Stimulated activated CD4-positive, alpha-beta T cell treated with anti-CD3 and anti-CD28 coated beads, Interleukin-4, amount 100 ng/mL, for 4 hours (primary cell): ENCODE measurements around the gene BMPR1B.
"Not testable (repeated sequence)": the region's sequence is repeated elsewhere in the genome, so short reads cannot be mapped to it uniquely, and the experiment has no call there.

Source experiments
- DNase-seq, 2 experiments: peaks; one replicate each; pipeline ENCODE4 v3.0.0-alpha.2; 2020

The BMPR1B gene

GRCh38 chr4:94763500-94763899 lies 5.7 kb downstream of the BMPR1B start:
- no peak for DNase-seq

GRCh38 chr4:94764069-94764468 lies 6.3 kb downstream of the BMPR1B start:
- no peak for DNase-seq

GRCh38 chr4:94765174-94765573 lies 7.4 kb downstream of the BMPR1B start:
- DNase-seq: no peak

- no peak for DNase-seq
These were observed 7.9 kb downstream of the BMPR1B start for GRCh38 chr4:94765648-94766047.

GRCh38 chr4:94766856-94767255 lies 9.1 kb downstream of the BMPR1B start:
- DNase-seq: no peak

GRCh38 chr4:94767446-94767845 lies 9.7 kb downstream of the BMPR1B start:
- DNase-seq: no peak

GRCh38 chr4:94782707-94783106 lies 25.0 kb downstream of the BMPR1B start:
- DNase-seq: no peak

GRCh38 chr4:94791701-94792100 lies 33.9 kb downstream of the BMPR1B start:
- DNase-seq: no peak

- DNase-seq: no peak
These were observed 41.1 kb downstream of the BMPR1B start for GRCh38 chr4:94798808-94799207.

- DNase-seq: no peak
These were observed 43.3 kb downstream of the BMPR1B start for GRCh38 chr4:94801016-94801415.

- DNase-seq: no peak
These were observed 44.3 kb downstream of the BMPR1B start for GRCh38 chr4:94802091-94802490.

- no peak for DNase-seq
These were observed 45.4 kb downstream of the BMPR1B start for GRCh38 chr4:94803181-94803580.

GRCh38 chr4:94804650-94805049 lies 46.9 kb downstream of the BMPR1B start:
- no peak for DNase-seq

- DNase-seq: no peak
These were observed 48.6 kb downstream of the BMPR1B start for GRCh38 chr4:94806376-94806775.

- no peak for DNase-seq
These were observed 53.9 kb downstream of the BMPR1B start for GRCh38 chr4:94811643-94812042.

- DNase-seq: no peak
These were observed 55.5 kb downstream of the BMPR1B start for GRCh38 chr4:94813221-94813620.

GRCh38 chr4:94814237-94814636 lies 56.5 kb downstream of the BMPR1B start:
- no peak for DNase-seq

GRCh38 chr4:94819371-94820168 lies 61.8 kb downstream of the BMPR1B start:
- no peak for DNase-seq

GRCh38 chr4:94826206-94826605 lies 68.5 kb downstream of the BMPR1B start:
- no peak for DNase-seq

GRCh38 chr4:94827481-94828110 lies 69.8 kb downstream of the BMPR1B start:
- DNase-seq: no peak

- DNase-seq: no peak
These were observed 71.1 kb downstream of the BMPR1B start for GRCh38 chr4:94828882-94829281.

GRCh38 chr4:94831607-94832006 lies 73.9 kb downstream of the BMPR1B start:
- no peak for DNase-seq

- not testable (repeated sequence) for DNase-seq
These were observed 74.6 kb downstream of the BMPR1B start for GRCh38 chr4:94832329-94832728.

GRCh38 chr4:94833394-94833793 lies 75.6 kb downstream of the BMPR1B start:
- DNase-seq: no peak

GRCh38 chr4:94834501-94834900 lies 76.7 kb downstream of the BMPR1B start:
- no peak for DNase-seq
